Keratinocyte (primary cell): ENCODE data around the gene POR.

Source experiments
- CTCF ChIP-seq, 3 experiments: IDR thresholded peaks in 1 of 3; conservative IDR thresholded peaks in 1 of 3; optimal IDR thresholded peaks in 1 of 3; 2 replicates in 2 of 3; 3 replicates in 1 of 3; pipeline versions ENCODE3 to v1.5.1; 2011; ENCODE audit warnings: low read length in 3 of 3, mild to moderate bottlenecking in 3 of 3, moderate library complexity in 2 of 3, control low read depth in 1 of 3, inconsistent platforms in 1 of 3; ENCODE audit not compliant: insufficient read depth in 2 of 3; ENCODE audit errors: extremely low read depth in 1 of 3
- EZH2 ChIP-seq: IDR thresholded peaks from one replicate; pipeline ENCODE4 v1.6.1; 2012; ENCODE audit warnings: inconsistent platforms, mild to moderate bottlenecking, low read length, moderate library complexity

- TF ChIP-seq CTCF (optimal IDR thresholded peaks at IDR 0.05 in 1 of 3, IDR thresholded peaks at IDR 0.05 in 1 of 3, conservative IDR thresholded peaks at IDR 0.05 in 1 of 3; ENCODE audit: extremely low read depth in 1 of 3, insufficient read depth in 2 of 3, low read length in 3 of 3): no peak
- no peak for TF ChIP-seq EZH2
Measured at GRCh38 chr7:75896803-75897327, 18.1 kb upstream of the POR start.
